Fibroblast of lung (primary cell): ENCODE measurements around the gene MYH9. TPM values are rescaled to one million over a fixed set of nuclear protein-coding genes. Genes with fewer than 3 reads are reported as not detected.
"Not testable (repeated sequence)": the region's sequence is repeated elsewhere in the genome, so short reads cannot be mapped to it uniquely, and the experiment has no call there.

Source experiments
- DNase-seq, 2 donors: peaks; one replicate each; pipeline versions ENCODE4 v3.0.0 to v3.0.0-alpha.2; 2010; ENCODE audit warnings: low read depth in 2 of 2
- H2AFZ ChIP-seq: 2 replicates; pipeline ENCODE4 v1.5.1; 2012; ENCODE audit warnings: low read length, control low read depth, inconsistent platforms
- H3K27ac ChIP-seq: 2 replicates; pipeline ENCODE4 v1.5.1; 2011; ENCODE audit warnings: low read length, control low read depth; ENCODE audit not compliant: insufficient read depth
- H3K27me3 ChIP-seq: 2 replicates; pipeline ENCODE4 v1.5.1; 2011; ENCODE audit warnings: mild to moderate bottlenecking, low read length; ENCODE audit not compliant: control insufficient read depth, insufficient read depth
- H3K36me3 ChIP-seq: 2 replicates; pipeline ENCODE4 v1.5.1; 2011; ENCODE audit warnings: low read length; ENCODE audit not compliant: control insufficient read depth, insufficient read depth
- H3K4me1 ChIP-seq: 2 replicates; pipeline ENCODE4 v1.5.1; 2011; ENCODE audit warnings: low read length; ENCODE audit not compliant: control insufficient read depth, insufficient read depth; ENCODE audit errors: extremely low read depth
- H3K4me2 ChIP-seq: 2 replicates; pipeline ENCODE4 v1.5.1; 2011; ENCODE audit warnings: low read length, control low read depth; ENCODE audit not compliant: insufficient read depth; ENCODE audit errors: extremely low read depth
- H3K4me3 ChIP-seq, 4 experiments: fragments of 200-600 bp in 1 of 4; sonication (generic) in 1 of 4; replicated peaks in 1 of 4; 2 replicates each; pipeline ENCODE4 v1.5.1; 2011 to 2016; ENCODE audit warnings: low read length in 4 of 4, low read depth in 3 of 4, mild to moderate bottlenecking in 3 of 4, control low read depth in 2 of 4, inconsistent platforms in 1 of 4, mixed read lengths in 1 of 4; ENCODE audit not compliant: insufficient read depth in 1 of 4; ENCODE audit errors: control extremely low read depth in 1 of 4
- H3K79me2 ChIP-seq: 2 replicates; pipeline ENCODE4 v1.5.1; 2012; ENCODE audit warnings: mild to moderate bottlenecking, low read length, inconsistent platforms; ENCODE audit not compliant: control insufficient read depth, insufficient read depth
- H3K9ac ChIP-seq: 2 replicates; pipeline ENCODE4 v1.5.1; 2011; ENCODE audit warnings: mild to moderate bottlenecking, low read length, control low read depth; ENCODE audit not compliant: insufficient read depth
- H3K9me3 ChIP-seq: 2 replicates; pipeline ENCODE4 v1.5.1; 2012; ENCODE audit warnings: low read depth, low read length; ENCODE audit not compliant: control insufficient read depth, insufficient read depth
- H4K20me1 ChIP-seq: 2 replicates; pipeline ENCODE4 v1.5.1; 2011; ENCODE audit warnings: low read length; ENCODE audit not compliant: control insufficient read depth, insufficient read depth; ENCODE audit errors: extremely low read depth
- EZH2 ChIP-seq: IDR thresholded peaks from 2 replicates; pipeline ENCODE4 v1.5.1; 2012; ENCODE audit warnings: low read length, control low read depth, mild to moderate bottlenecking; ENCODE audit errors: missing control alignments
- polyA plus RNA-seq, 2 donors: library from polyadenylated mRNA; depleted of rRNA in 1 of 2; stranded (reverse) in 1 of 2; unstranded in 1 of 2; fragments of >200 nt; gene quantifications; 2 replicates each; pipeline ENCODE4 v1.2.1, GENCODE V29; 2011 to 2012; ENCODE audit warnings: missing spikeins in 1 of 2
- total RNA-seq: library from RNA; depleted of rRNA; stranded (reverse); fragments of >200 nt; gene quantifications from 2 replicates; pipeline ENCODE4 v1.2.1, GENCODE V29; 2014
- TF ChIP-seq, protein P1 (sequence below), 2 donors: IDR thresholded peaks in 1 of 2; conservative IDR thresholded peaks in 1 of 2; 1 replicate in 1 of 2; 2 replicates in 1 of 2; pipeline ENCODE4 v1.5.1; 2011 to 2012; ENCODE audit warnings: low read length in 2 of 2, control low read depth in 1 of 2, inconsistent platforms in 1 of 2, low read depth in 1 of 2, mild to moderate bottlenecking in 1 of 2

MYH9 gene
- total and polyA plus RNA-seq, 2 donors (not counting 1 experiment from before 2014, with no cell fraction given) = 677 to 796 TPM

GRCh38 chr22:36292823-36293530 lies 94.8 kb downstream of the MYH9 start:
- Histone ChIP-seq H3K4me1 (no peaks in the 10 kb centered on the region), H2AFZ (no peak overlapping the region), H3K9me3 (no peaks in the 10 kb centered on the region), H3K4me2 (no peak overlapping the region), H4K20me1 (no peaks in the 10 kb centered on the region), H3K4me3 (no peak overlapping the region), H3K79me2 (peaks cover 44% of the 10 kb centered on the region), H3K36me3 (peaks cover 76% of the 10 kb centered on the region), H3K27me3 (no peaks in the 10 kb centered on the region), H3K27ac (no peak overlapping the region), H3K9ac (no peak overlapping the region)
- no peak for DNase-seq
- no peak for TF ChIP-seq EZH2
- TF ChIP-seq, protein P1, sequence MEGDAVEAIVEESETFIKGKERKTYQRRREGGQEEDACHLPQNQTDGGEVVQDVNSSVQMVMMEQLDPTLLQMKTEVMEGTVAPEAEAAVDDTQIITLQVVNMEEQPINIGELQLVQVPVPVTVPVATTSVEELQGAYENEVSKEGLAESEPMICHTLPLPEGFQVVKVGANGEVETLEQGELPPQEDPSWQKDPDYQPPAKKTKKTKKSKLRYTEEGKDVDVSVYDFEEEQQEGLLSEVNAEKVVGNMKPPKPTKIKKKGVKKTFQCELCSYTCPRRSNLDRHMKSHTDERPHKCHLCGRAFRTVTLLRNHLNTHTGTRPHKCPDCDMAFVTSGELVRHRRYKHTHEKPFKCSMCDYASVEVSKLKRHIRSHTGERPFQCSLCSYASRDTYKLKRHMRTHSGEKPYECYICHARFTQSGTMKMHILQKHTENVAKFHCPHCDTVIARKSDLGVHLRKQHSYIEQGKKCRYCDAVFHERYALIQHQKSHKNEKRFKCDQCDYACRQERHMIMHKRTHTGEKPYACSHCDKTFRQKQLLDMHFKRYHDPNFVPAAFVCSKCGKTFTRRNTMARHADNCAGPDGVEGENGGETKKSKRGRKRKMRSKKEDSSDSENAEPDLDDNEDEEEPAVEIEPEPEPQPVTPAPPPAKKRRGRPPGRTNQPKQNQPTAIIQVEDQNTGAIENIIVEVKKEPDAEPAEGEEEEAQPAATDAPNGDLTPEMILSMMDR (conservative IDR thresholded peaks at IDR 0.05 in 1 of 2, IDR thresholded peaks at IDR 0.05 in 1 of 2; ENCODE audit: low read depth in 1 of 2, low read length in 2 of 2) = no peak

DNA sequence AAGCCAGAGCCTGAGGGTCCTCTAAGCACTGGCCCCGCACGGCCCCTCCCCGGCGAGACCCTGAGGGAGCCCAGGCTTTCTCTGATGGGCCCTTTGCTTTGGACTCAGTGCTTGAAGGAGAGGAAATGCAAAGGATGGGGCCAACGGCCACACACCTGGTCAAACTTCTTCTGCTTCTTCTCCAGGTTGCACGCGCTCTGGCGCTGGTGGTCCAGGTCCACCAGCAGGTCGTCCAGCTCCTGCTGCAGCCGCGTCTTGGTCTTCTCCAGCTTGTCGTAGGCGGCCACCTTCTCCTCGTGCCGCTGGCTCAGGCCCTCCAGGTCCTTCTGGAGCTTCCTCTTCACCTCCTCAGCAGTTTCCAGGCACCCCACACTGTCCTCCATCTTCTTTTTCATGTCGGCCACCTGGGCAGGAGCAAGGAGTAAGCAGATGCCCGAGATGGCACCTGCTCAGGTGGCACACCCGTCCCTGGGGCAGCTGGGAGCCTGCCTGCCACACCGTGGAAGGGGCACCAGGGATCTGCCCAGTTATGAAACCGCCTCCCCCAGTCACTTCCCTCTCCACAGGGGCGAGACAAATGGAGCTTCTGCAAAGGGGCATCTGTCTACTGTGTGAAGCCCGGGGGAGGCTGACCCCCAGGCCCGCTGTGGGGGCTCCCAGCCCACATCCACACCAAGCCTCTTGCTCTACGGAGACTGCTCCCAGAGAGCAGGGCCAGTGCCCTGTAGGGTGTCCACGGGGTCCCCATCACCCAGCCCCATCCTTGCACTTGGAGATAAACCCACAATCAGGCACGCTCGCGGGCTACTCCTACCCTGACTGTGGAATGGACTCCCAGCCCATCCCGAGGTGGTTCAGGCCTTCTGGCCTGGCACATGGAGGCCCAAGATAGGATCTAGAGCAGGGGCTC lies 95.7 kb downstream of the MYH9 start:
- H3K36me3 ChIP-seq = peaks cover 69% of the 10 kb centered on the region

DNA sequence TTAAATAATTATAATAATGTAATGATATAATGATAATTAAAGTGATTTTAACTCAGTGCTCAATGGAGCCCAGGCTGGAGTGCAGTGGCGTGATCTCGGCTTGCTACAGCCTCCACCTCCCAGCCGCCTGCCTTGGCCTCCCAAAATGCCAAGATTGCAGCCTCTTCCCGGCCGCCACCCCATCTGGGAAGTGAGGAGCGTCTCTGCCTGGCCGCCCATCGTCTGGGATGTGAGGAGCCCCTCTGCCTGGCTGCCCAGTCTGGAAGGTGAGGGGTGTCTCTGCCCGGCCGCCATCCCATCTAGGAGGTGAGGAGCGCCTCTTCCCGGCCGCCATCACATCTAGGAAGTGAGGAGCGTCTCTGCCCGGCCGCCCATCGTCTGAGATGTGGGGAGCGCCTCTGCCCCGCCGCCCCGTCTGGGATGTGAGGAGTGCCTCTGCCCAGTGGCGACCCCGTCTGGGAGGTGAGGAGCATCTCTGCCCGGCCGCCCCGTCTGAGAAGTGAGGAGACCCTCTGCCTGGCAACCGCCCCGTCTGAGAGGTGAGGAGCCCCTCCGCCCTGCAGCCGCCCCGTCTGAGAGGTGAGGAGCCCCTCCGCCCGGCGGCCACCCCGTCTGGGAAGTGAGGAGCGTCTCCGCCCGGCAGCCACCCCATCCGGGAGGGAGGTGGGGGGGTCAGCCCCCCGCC lies 97.2 kb downstream of the MYH9 start:
- H3K9ac ChIP-seq, H4K20me1 ChIP-seq, H2AFZ ChIP-seq, H3K9me3 ChIP-seq, H3K27me3 ChIP-seq, H3K4me2 ChIP-seq, DNase-seq, H3K4me1 ChIP-seq, H3K27ac ChIP-seq, H3K4me3 ChIP-seq: not testable (repeated sequence)
- peaks cover 74% of the 10 kb centered on the region for H3K36me3 ChIP-seq
- H3K79me2 ChIP-seq = peaks cover 35% of the 10 kb centered on the region

More for the DNA sequence above, 95.7 kb downstream of the MYH9 start:
- TF ChIP-seq, protein P1 (conservative IDR thresholded peaks at IDR 0.05 in 1 of 2, IDR thresholded peaks at IDR 0.05 in 1 of 2; ENCODE audit: low read depth in 1 of 2, low read length in 2 of 2) = no peak
- TF ChIP-seq EZH2 = no peak
- Histone ChIP-seq H2AFZ (no peak overlapping the region), H3K27ac (no peak overlapping the region), H3K9ac (no peak overlapping the region), H3K27me3 (no peaks in the 10 kb centered on the region), H4K20me1 (no peaks in the 10 kb centered on the region), H3K4me1 (no peaks in the 10 kb centered on the region), H3K9me3 (no peaks in the 10 kb centered on the region), H3K4me2 (no peak overlapping the region), H3K4me3 (no peak overlapping the region), H3K79me2 (peaks cover 36% of the 10 kb centered on the region)
- no peak for DNase-seq

GRCh38 chr22:36289948-36290371 lies 97.8 kb downstream of the MYH9 start:
- H3K27ac ChIP-seq, H2AFZ ChIP-seq, H4K20me1 ChIP-seq, H3K27me3 ChIP-seq, H3K4me1 ChIP-seq, H3K9me3 ChIP-seq, H3K4me3 ChIP-seq, H3K4me2 ChIP-seq, DNase-seq, H3K9ac ChIP-seq: not testable (repeated sequence)
- peaks cover 73% of the 10 kb centered on the region for H3K36me3 ChIP-seq
- H3K79me2 ChIP-seq = peaks cover 30% of the 10 kb centered on the region
